GM19455 (cell line): ENCODE results near the gene RHOT1.
"Not testable (repeated sequence)": the region's sequence is repeated elsewhere in the genome, so short reads cannot be mapped to it uniquely, and the experiment has no call there.

ENCODE experiments used
- ATAC-seq: cut with Tn5 transposase; IDR thresholded peaks from one replicate; pipeline ENCODE4 v1.9.1; 2021; ENCODE audit not compliant: unreplicated experiment

RHOT1 gene

GRCh38 chr17:32158870-32159585 lies 16.7 kb downstream of the RHOT1 start:
- ATAC-seq, result no peak

DNA sequence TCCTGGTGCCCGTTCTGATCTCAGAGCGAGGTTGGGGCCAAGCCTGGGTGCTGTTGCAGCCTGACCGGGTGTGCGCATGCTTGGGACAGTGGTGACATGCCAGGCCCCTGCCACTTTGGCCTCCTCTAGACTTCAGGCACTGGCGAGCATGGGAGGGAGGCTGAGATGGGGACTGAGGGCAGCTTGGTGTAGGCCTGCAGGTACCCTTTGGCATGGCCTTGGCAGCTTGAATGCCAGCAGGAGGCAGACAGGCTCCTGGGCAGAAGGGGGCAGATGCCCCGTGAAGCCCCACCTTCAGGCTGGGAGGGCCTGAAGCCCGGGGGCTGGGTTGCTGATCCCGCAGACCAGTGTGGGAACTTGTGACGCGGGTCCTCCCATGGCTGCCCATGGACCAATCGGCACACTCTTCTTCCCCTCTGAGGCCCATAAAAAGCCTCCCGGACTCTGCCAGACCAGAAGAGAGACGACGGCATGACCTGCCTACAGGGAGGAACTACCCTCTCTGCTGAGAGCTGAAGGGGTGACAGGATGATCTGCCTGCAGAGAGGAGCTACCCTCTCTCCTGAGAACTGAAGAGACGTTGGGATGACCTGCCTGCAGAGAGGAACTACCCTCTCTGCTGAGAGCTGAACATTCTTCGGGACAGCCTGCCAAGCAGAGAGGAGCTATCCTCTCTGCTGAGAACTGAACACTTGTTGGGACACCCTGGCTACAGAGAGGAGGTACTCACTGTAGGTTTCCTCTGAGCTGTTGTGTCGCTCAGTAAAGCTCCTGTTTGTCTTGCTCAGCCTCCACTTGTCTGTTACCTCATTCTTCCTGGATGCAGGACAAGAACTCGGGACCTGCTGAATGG lies 17.5 kb downstream of the RHOT1 start:
- ATAC-seq, result no peak

DNA sequence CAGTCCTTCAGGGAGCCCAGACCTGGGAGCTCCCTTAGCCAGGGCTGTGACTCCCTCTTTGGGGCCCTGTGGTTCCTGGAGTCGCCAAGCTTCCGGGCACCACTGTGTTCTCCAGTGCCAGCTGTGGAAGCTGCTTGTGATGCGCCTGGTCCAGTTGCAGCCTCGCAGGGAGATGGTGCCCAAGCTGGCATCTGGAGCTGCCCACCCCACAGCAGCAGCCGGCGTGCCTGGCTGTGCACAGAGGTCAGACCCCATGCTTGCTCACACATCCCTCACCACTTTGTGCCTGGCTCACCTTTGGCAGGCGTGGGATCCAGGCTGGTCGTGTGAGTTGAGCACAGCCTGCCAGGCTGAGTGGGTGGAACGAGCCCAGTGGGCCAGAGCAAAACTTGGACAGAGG lies 18.2 kb downstream of the RHOT1 start:
- ATAC-seq, result no peak

DNA sequence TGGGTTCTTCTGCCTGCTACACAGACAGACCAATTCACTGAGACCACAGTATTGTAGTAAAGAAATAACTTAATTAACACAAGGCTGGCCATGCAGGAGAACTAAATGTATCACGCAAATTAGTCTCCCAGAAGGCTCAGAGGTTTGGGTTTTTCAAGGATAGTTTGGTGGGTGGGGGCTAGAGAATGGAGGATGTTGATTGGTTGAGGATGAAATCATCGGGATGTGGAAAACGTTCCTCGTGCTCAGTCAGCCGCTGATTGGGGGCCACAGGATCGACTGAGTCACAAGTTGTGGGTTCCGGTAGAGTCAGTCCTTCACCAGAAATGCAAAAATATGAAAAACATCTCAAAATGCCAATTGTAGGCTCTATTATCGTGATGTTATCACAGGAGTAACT lies 18.7 kb downstream of the RHOT1 start:
- ATAC-seq, result no peak

DNA sequence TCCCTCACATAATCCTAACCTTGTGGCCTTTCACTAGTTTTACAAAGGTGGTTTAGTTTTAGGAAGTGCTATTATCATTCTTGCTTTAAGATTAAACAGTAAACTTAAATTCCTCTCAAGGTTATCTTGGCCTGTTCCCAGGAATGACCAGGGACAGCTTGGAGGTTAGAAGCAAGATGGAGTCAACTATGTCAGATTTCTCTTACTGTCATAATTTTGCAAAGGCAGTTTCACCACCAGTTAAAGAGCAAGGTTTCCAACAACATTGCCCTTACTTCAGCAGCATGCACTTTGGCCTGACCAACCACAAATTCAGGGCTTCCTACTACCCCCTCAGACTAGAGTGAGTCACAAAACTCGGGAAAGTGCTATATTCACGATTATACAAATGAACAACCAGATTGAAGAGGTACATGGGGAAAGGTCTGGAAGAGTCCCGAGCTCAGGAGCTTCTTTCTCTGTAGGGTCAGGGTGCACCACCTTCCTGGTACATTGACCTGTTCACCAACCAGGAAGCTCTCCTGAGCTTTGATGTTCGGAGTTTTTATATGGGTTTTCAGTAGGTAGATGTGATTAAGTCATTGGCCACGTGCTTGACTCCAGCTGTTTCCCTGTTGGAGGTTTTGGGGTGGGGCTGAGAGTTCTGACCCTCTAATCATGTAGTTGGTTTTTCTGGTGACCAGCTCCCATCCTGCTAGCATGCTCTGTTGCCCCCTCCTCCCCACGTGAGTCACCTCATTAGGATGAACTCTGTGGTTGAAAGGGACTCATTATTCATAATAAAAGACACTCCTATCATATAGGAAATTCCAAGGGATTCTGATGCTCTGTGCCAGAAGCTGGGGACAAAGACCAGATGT lies 19.4 kb downstream of the RHOT1 start:
- ATAC-seq, result no peak

GRCh38 chr17:32174889-32175288 lies 32.6 kb downstream of the RHOT1 start:
- ATAC-seq, result no peak

DNA sequence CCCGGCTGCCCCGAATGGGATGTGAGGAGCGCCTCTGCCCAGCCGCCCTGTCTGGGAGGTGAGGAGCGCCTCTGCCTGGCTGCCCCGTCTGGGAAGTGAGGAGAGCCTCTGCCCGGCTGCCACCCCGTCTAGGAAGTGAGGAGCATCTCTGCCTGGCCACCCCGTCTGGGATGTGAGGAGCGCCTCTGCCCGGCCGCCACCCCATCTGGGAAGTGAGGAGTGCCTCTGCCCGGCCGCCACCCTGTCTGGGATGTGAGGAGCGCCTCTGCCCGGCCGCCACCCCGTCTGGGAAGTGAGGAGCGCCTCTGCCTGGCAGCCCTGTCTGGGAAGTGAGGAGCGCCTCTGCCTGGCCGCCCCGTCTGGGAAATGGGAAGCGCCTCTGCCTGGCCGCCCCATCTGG lies 36.4 kb downstream of the RHOT1 start:
- ATAC-seq, result not testable (repeated sequence)

DNA sequence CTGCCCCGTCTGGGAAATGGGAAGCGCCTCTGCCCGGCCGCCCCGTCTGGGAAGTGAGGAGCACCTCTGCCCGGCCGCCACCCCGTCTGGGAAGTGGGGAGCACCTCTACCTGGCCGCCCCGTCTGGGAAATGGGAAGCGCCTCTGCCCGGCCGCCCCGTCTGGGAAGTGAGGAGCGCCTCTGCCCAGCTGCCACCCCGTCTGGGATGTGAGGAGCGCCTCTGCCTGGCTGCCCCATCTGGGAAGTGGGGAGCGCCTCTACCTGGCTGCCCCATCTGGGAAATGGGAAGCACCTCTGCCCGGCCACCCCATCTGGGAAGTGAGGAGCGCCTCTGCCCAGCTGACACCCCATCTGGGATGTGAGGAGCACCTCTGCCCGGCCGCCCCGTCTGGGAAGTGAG lies 36.8 kb downstream of the RHOT1 start:
- ATAC-seq, result not testable (repeated sequence)

- not testable (repeated sequence) for ATAC-seq
Measured at GRCh38 chr17:32179526-32179925, 37.2 kb downstream of the RHOT1 start.

- not testable (repeated sequence) for ATAC-seq
Measured at GRCh38 chr17:32180262-32180661, 38.0 kb downstream of the RHOT1 start.

DNA sequence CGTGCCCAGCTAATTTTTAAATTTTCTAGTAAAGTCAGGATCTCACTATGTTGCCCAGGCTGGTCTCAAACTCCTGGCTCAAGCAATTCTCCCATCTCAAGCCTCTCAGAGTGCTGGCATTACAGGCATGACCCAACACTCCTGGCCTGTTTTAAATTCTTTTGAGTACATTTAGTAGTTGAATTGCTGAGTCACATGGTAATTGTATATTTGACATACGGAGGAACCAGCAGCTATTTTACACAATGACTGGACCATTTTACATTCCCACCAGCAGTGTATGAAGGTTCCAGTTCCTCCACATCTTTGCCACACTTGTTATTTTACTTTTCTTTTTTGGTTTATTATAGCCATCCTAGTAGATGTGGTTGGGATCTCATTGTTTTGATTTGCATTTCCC lies 43.6 kb downstream of the RHOT1 start:
- ATAC-seq, result no peak

DNA sequence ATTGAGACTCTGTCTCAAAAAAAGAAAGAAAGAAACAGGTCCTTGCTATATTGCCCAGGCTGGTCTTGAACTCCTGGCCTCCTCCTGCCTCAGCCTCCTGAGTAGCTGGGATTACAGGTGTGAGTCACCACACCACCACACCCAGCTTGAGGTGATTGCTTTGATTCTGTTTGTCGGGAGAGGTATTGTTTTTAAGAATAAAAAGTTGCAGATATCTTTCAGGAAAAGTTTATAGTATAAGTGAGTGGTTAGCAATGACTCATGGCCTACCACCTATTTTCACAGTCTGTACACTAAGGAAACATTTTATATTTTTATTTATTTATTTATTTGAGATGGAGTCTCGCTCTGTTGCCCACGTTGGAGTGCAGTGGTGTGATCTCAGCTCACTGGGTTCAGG lies 45.0 kb downstream of the RHOT1 start:
- ATAC-seq, result no peak

- ATAC-seq, result no peak
Measured at GRCh38 chr17:32189343-32189742, 47.0 kb downstream of the RHOT1 start.

GRCh38 chr17:32191306-32191705 lies 49.0 kb downstream of the RHOT1 start:
- ATAC-seq, result no peak

DNA sequence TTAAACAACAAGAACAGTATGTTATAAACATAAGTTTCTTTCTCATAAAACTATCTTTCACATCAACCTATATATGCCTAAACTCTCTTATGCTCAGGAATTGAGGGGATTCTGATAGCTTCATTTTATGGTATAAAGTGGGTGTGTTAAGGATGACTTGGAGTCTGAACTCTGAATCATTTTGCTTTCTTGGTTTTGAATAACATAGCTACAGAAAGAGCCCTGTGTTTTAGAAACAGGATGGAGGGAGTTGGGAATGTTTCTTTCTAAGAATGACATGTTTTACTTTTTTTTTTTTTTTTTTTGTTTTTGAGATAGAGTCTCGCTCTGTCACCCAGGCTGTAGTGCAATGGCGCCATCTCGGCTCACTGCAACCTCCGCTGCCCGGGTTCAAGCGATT lies 50.1 kb downstream of the RHOT1 start:
- no peak for ATAC-seq

GRCh38 chr17:32197987-32198386 lies 55.7 kb downstream of the RHOT1 start:
- ATAC-seq, result no peak

GRCh38 chr17:32206861-32207260 lies 64.6 kb downstream of the RHOT1 start:
- ATAC-seq, result no peak

GRCh38 chr17:32208436-32208835 lies 66.1 kb downstream of the RHOT1 start:
- no peak for ATAC-seq

DNA sequence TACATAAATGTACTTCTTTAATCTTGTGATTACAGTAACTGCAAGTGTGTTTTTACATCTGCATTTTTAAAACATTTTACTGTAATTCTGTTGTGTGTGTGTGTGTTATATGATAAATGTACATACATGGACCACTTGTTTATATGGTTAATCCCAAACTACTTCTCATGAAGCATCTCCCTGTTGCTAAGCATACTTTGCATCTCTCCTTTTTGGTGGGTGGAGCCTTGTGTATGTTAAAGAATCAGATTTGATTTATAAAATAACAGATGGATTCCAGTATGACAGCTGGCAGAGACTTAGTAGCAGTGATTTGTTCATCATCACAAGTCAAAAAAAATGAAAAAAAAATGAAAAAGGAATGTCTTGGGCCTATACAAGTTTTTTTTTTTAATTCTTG lies 67.3 kb downstream of the RHOT1 start:
- no peak for ATAC-seq

- no peak for ATAC-seq
Measured at GRCh38 chr17:32211671-32212070, 69.4 kb downstream of the RHOT1 start.

GRCh38 chr17:32215696-32216095 lies 73.4 kb downstream of the RHOT1 start:
- ATAC-seq, result no peak
